ENCODE measurements around the gene AOPEP.
"Not testable (repeated sequence)": the region's sequence is repeated elsewhere in the genome, so short reads cannot be mapped to it uniquely, and the experiment has no call there.

The AOPEP gene

GRCh38 chr9:95012035-95012708 is 285.7 kb downstream of the AOPEP start:
- Histone ChIP-seq H3K9me3 (ENCODE audit: control insufficient read depth, insufficient read depth, low read length) (no peaks in the 10 kb centered on the region), H3K27ac (ENCODE audit: low read depth, low read length) (no peak overlapping the region), H3K27me3 (ENCODE audit: control insufficient read depth, insufficient read depth, low read length) (no peaks in the 10 kb centered on the region; the same call in 1 of the 2 replicates), H3K9ac (ENCODE audit: low read depth, low read length) (no peak overlapping the region), H3K36me3 (ENCODE audit: control insufficient read depth, insufficient read depth, low read length) (no peaks in the 10 kb centered on the region), H3K4me1 (ENCODE audit: control insufficient read depth, insufficient read depth, low read length) (no peaks in the 10 kb centered on the region), H3K4me3 (ENCODE audit: low read depth, low read length) (no peak overlapping the region)

- Histone ChIP-seq H3K4me3 (ENCODE audit: low read depth, low read length) (no peak overlapping the region), H3K27me3 (ENCODE audit: control insufficient read depth, insufficient read depth, low read length) (no peaks in the 10 kb centered on the region; the same call in 1 of the 2 replicates), H3K9ac (ENCODE audit: low read depth, low read length) (no peak overlapping the region), H3K27ac (ENCODE audit: low read depth, low read length) (no peak overlapping the region), H3K36me3 (ENCODE audit: control insufficient read depth, insufficient read depth, low read length) (no peaks in the 10 kb centered on the region), H3K4me1 (ENCODE audit: control insufficient read depth, insufficient read depth, low read length) (no peaks in the 10 kb centered on the region), H3K9me3 (ENCODE audit: control insufficient read depth, insufficient read depth, low read length) (no peaks in the 10 kb centered on the region)
Observed at GRCh38 chr9:95012902-95013301, 286.4 kb downstream of the AOPEP start.

DNA sequence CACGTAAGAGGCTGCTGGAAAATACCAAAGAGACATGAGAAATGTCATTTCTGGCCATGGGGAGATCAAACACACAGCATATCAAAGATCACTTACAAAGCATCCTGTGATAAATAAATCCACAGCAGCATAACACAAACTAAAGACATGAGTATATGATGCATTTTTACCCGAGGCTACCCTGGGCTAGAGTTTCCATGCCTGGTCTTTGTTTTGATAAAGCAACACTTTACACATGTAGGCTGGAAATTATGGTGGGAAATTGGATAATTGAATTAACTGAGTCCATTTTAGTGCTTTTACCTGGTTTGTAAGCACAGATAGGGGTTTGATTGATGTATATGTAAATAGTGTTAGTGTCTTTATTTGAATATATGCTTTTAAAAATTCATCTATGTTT is 288.4 kb downstream of the AOPEP start:
- H3K4me1 ChIP-seq (ENCODE audit: control insufficient read depth, insufficient read depth, low read length) = no peaks in the 10 kb centered on the region
- H3K9ac ChIP-seq (ENCODE audit: low read depth, low read length) = no peak overlapping the region
- H3K27ac ChIP-seq (ENCODE audit: low read depth, low read length) = no peak overlapping the region
- no peak overlapping the region for H3K4me3 ChIP-seq (ENCODE audit: low read depth, low read length)
- H3K36me3 ChIP-seq (ENCODE audit: control insufficient read depth, insufficient read depth, low read length) = peaks cover 6% of the 10 kb centered on the region; the same call in 1 of the 2 replicates
- H3K27me3 ChIP-seq (ENCODE audit: control insufficient read depth, insufficient read depth, low read length) = no peaks in the 10 kb centered on the region
- no peaks in the 10 kb centered on the region for H3K9me3 ChIP-seq (ENCODE audit: control insufficient read depth, insufficient read depth, low read length)

- Histone ChIP-seq H3K27me3 (ENCODE audit: control insufficient read depth, insufficient read depth, low read length) (no peaks in the 10 kb centered on the region), H3K9ac (ENCODE audit: low read depth, low read length) (no peak overlapping the region), H3K27ac (ENCODE audit: low read depth, low read length) (no peak overlapping the region), H3K4me3 (ENCODE audit: low read depth, low read length) (no peak overlapping the region), H3K36me3 (ENCODE audit: control insufficient read depth, insufficient read depth, low read length) (peaks cover 6% of the 10 kb centered on the region; the same call in 1 of the 2 replicates), H3K4me1 (ENCODE audit: control insufficient read depth, insufficient read depth, low read length) (no peaks in the 10 kb centered on the region), H3K9me3 (ENCODE audit: control insufficient read depth, insufficient read depth, low read length) (no peaks in the 10 kb centered on the region)
Observed at GRCh38 chr9:95015569-95015968, 289.1 kb downstream of the AOPEP start.

GRCh38 chr9:95017062-95017461 is 290.6 kb downstream of the AOPEP start:
- Histone ChIP-seq H3K27ac (ENCODE audit: low read depth, low read length) (no peak overlapping the region), H3K4me3 (ENCODE audit: low read depth, low read length) (no peak overlapping the region), H3K27me3 (ENCODE audit: control insufficient read depth, insufficient read depth, low read length) (no peaks in the 10 kb centered on the region), H3K4me1 (ENCODE audit: control insufficient read depth, insufficient read depth, low read length) (no peaks in the 10 kb centered on the region), H3K9me3 (ENCODE audit: control insufficient read depth, insufficient read depth, low read length) (no peaks in the 10 kb centered on the region), H3K36me3 (ENCODE audit: control insufficient read depth, insufficient read depth, low read length) (peaks cover 6% of the 10 kb centered on the region; the same call in 1 of the 2 replicates), H3K9ac (ENCODE audit: low read depth, low read length) (no peak overlapping the region)

DNA sequence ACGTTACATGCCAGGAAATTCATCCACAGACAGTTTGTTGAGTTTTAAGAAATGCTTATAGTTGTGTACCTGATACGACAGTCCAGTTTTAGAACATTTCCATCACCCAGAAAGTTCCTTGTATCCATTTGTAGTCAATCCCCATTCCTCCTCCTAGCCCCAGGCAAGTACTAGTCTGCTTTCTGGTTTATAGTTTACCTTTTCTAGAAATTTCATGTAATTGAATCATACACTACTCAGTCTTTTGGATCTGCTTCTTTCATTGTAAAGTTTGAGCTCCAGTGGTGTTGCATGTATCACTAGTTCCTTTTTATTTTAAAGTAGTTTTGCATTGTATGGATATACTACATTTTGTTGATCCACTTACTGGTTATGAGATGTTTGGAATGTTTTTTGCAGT is 291.2 kb downstream of the AOPEP start:
- H3K4me1 ChIP-seq (ENCODE audit: control insufficient read depth, insufficient read depth, low read length) = no peaks in the 10 kb centered on the region
- H3K4me3 ChIP-seq (ENCODE audit: low read depth, low read length) = no peak overlapping the region
- H3K9ac ChIP-seq (ENCODE audit: low read depth, low read length) = no peak overlapping the region
- H3K27me3 ChIP-seq (ENCODE audit: control insufficient read depth, insufficient read depth, low read length) = no peaks in the 10 kb centered on the region
- no peaks in the 10 kb centered on the region for H3K9me3 ChIP-seq (ENCODE audit: control insufficient read depth, insufficient read depth, low read length)
- peaks cover 6% of the 10 kb centered on the region; the same call in 1 of the 2 replicates for H3K36me3 ChIP-seq (ENCODE audit: control insufficient read depth, insufficient read depth, low read length)
- H3K27ac ChIP-seq (ENCODE audit: low read depth, low read length) = no peak overlapping the region

GRCh38 chr9:95018099-95018936 is 291.8 kb downstream of the AOPEP start:
- no peaks in the 10 kb centered on the region for H3K27me3 ChIP-seq (ENCODE audit: control insufficient read depth, insufficient read depth, low read length)
- H3K4me1 ChIP-seq (ENCODE audit: control insufficient read depth, insufficient read depth, low read length) = no peaks in the 10 kb centered on the region
- peaks cover 6% of the 10 kb centered on the region; the same call in 1 of the 2 replicates for H3K36me3 ChIP-seq (ENCODE audit: control insufficient read depth, insufficient read depth, low read length)
- no peaks in the 10 kb centered on the region for H3K9me3 ChIP-seq (ENCODE audit: control insufficient read depth, insufficient read depth, low read length)
- no peak overlapping the region; the same call in 1 of the 2 replicates for H3K9ac ChIP-seq (ENCODE audit: low read depth, low read length)
- H3K4me3 ChIP-seq (ENCODE audit: low read depth, low read length) = no peak overlapping the region
- peak overlapping the region; percentile 71 for H3K27ac ChIP-seq (ENCODE audit: low read depth, low read length)

DNA sequence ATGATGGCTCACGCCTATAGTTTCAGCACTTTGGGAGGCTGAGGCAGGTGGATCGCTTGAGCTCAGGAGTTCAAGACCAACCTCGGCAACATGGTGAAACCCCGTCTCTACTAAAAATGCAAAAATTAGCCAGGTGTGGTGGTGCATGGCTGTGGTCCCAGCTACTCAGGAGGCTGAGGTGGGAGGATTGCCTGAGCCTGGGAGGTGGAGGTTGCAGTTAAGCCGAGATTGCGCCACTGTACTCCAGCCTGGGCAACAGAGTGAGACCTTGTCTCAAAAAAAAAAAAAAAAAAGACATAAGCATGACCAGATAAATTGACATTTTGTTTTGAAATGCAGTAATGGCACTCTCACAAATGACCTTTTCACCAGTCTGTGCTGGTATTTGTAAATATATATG is 294.1 kb downstream of the AOPEP start:
- not testable (repeated sequence) for H3K4me1 ChIP-seq (ENCODE audit: control insufficient read depth, insufficient read depth, low read length); H3K27me3 ChIP-seq (ENCODE audit: control insufficient read depth, insufficient read depth, low read length); H3K9ac ChIP-seq (ENCODE audit: low read depth, low read length); H3K4me3 ChIP-seq (ENCODE audit: low read depth, low read length); H3K36me3 ChIP-seq (ENCODE audit: control insufficient read depth, insufficient read depth, low read length); H3K27ac ChIP-seq (ENCODE audit: low read depth, low read length); H3K9me3 ChIP-seq (ENCODE audit: control insufficient read depth, insufficient read depth, low read length)

- no peak overlapping the region for H3K27ac ChIP-seq (ENCODE audit: low read depth, low read length)
- peaks cover 6% of the 10 kb centered on the region; the same call in 1 of the 2 replicates for H3K36me3 ChIP-seq (ENCODE audit: control insufficient read depth, insufficient read depth, low read length)
Observed at GRCh38 chr9:95021166-95021886, 294.8 kb downstream of the AOPEP start.

DNA sequence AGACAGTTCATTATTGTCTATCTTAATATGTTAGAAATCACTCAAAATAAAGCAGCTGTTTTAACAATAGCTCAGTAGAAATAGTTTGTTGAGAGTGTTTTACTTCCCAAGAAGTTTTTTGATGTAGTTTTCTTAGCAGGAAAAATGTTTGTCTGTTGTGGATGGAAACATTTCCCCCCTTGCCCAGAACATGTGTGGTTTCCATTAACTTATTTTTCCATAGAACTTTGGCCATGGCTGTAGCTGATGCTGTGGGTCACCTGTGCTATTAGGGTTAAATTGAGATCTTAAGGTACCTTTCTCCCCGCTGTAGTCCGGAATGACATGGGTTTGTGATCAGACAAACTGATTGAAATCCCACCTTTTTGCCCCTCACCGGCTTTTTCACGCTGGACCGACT is 296.2 kb downstream of the AOPEP start:
- Histone ChIP-seq H3K4me3 (ENCODE audit: low read depth, low read length) (no peak overlapping the region), H3K9ac (ENCODE audit: low read depth, low read length) (no peak overlapping the region), H3K36me3 (ENCODE audit: control insufficient read depth, insufficient read depth, low read length) (peaks cover 6% of the 10 kb centered on the region; the same call in 1 of the 2 replicates), H3K27ac (ENCODE audit: low read depth, low read length) (no peak overlapping the region), H3K4me1 (ENCODE audit: control insufficient read depth, insufficient read depth, low read length) (no peaks in the 10 kb centered on the region), H3K27me3 (ENCODE audit: control insufficient read depth, insufficient read depth, low read length) (no peaks in the 10 kb centered on the region), H3K9me3 (ENCODE audit: control insufficient read depth, insufficient read depth, low read length) (no peaks in the 10 kb centered on the region)

More at GRCh38 chr9:95021166-95021886, 294.8 kb downstream of the AOPEP start:
- no peak overlapping the region for H3K4me3 ChIP-seq (ENCODE audit: low read depth, low read length)
- no peaks in the 10 kb centered on the region for H3K4me1 ChIP-seq (ENCODE audit: control insufficient read depth, insufficient read depth, low read length)
- no peaks in the 10 kb centered on the region for H3K27me3 ChIP-seq (ENCODE audit: control insufficient read depth, insufficient read depth, low read length)
- no peaks in the 10 kb centered on the region for H3K9me3 ChIP-seq (ENCODE audit: control insufficient read depth, insufficient read depth, low read length)
- no peak overlapping the region for H3K9ac ChIP-seq (ENCODE audit: low read depth, low read length)
